Measurements from ENCODE around the gene UROD. TPM values are rescaled to one million over a fixed set of nuclear protein-coding genes. Genes with fewer than 3 reads are reported as not detected.

The UROD gene
- total and polyA plus RNA-seq, 2 experiments from 2014 or later = 82.4 to 108 TPM

DNA sequence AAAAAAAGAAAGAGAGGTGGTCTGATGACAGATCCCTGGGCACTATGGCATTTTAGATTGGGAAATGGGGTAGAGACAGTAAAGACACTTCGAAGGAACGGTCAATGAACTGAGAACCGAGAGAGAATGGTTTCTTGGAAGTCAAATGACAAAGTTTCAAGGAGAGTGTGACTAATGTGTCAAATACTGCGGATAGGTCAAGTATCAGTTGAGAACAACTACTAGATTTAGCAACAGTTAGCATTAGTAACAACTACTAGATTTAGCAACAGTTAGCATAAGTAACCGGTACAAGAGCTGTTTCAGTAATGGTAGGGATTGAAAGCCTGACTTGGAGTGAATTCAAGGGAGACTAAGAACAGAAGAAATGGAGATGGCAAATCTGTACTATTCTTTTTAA lies 35.0 kb downstream of the UROD start (continued):
- TF ChIP-seq ZNF462 (CRISPR knock-in tag; IDR thresholded peaks at IDR 0.05) = no peak
- TF ChIP-seq CTCF (conservative IDR thresholded peaks at IDR 0.05; ENCODE audit: low read depth in 2 of 2) = no peak
- no peak for TF ChIP-seq ZNF331 (CRISPR knock-in tag; IDR thresholded peaks at IDR 0.05; ENCODE audit: low read depth)
- no peak for TF ChIP-seq POLR2AphosphoS5 (IDR thresholded peaks at IDR 0.05; ENCODE audit: low read depth)
- TF ChIP-seq ZNF114 (CRISPR knock-in tag; IDR thresholded peaks at IDR 0.05) = no peak

DNA sequence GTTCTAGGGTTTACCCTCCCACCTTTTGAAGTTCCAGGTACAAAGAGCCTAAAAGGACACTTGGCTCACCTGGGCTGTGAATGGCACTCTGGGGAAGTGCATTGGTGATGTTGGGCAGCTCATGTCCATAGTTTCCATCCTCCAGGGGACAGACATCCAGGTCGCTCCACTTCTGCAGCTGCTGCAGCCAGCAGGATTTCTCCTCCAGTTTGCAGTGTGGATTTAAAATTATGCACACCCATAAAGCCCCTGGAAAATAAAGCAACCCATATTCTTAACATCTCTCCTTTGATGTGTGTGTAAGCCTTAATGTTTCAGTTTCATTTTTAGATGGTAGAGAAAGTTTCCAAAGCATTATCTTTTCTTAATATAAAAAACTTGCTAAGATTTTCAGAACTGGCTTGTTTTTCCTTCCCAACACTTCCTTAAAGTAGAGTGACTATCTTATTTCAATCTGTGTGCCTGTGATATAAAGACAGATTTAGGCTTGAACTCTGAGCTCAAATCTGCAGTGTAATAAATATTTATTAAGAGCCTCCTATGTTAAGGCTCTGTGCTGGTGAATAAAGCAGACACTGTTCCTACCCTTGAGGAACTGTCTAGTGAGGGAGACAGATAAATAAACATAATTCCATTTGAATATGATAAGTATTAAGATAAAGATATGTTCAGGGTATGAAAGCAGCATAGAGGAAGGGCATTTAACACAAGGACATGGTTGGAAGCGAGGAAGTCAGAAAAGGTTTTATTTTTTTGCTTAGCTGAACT lies 39.1 kb downstream of the UROD start:
- Histone ChIP-seq H3K36me3 (ENCODE audit: insufficient read depth) (no peaks in the 10 kb centered on the region), H3K27ac (ENCODE audit: low read depth) (no peak overlapping the region), H2AFZ (no peak overlapping the region), H3K4me1 (ENCODE audit: insufficient read depth) (no peaks in the 10 kb centered on the region), H3F3A (replicated peaks; ENCODE audit: low read depth) (no peaks in the 10 kb centered on the region), H3K27me3 (ENCODE audit: insufficient read depth) (no peaks in the 10 kb centered on the region), H3K79me2 (replicated peaks; ENCODE audit: insufficient read depth) (no peaks in the 10 kb centered on the region), H4K20me1 (replicated peaks; ENCODE audit: insufficient read depth) (no peaks in the 10 kb centered on the region), H3K9me2 (ENCODE audit: insufficient read depth) (no peaks in the 10 kb centered on the region), H3K4me2 (no peak overlapping the region), H3K4me3 (no peak overlapping the region)
- no peak overlapping the region for H3K27ac Mint-ChIP-seq
- DNase-seq (ENCODE audit: low spot score) = no peak
- H3K4me3 Mint-ChIP-seq = no peak overlapping the region
- TF ChIP-seq, protein P1, sequence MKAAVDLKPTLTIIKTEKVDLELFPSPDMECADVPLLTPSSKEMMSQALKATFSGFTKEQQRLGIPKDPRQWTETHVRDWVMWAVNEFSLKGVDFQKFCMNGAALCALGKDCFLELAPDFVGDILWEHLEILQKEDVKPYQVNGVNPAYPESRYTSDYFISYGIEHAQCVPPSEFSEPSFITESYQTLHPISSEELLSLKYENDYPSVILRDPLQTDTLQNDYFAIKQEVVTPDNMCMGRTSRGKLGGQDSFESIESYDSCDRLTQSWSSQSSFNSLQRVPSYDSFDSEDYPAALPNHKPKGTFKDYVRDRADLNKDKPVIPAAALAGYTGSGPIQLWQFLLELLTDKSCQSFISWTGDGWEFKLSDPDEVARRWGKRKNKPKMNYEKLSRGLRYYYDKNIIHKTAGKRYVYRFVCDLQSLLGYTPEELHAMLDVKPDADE (IDR thresholded peaks at IDR 0.05) = no peak
- TF ChIP-seq CTCF (conservative IDR thresholded peaks at IDR 0.05; ENCODE audit: low read depth in 2 of 2) = no peak
- no peaks in the 10 kb centered on the region for H3K9me3 Mint-ChIP-seq
- H3K27me3 Mint-ChIP-seq (ENCODE audit: insufficient read depth, low read depth, poor library complexity) = peaks cover 3% of the 10 kb centered on the region
- no peaks in the 10 kb centered on the region for H3K36me3 Mint-ChIP-seq (ENCODE audit: low read depth)
- no peaks in the 10 kb centered on the region for H3K4me1 Mint-ChIP-seq
- no peak for ATAC-seq

Measured in GM23338 (cell line).